EL (cell line): Measurements from ENCODE around the gene ADCY2.
"Not testable (repeated sequence)": the region's sequence is repeated elsewhere in the genome, so short reads cannot be mapped to it uniquely, and the experiment has no call there.

Experiments
- DNase-seq: peaks from one replicate; pipeline ENCODE4 v3.0.0-alpha.2; 2016

ADCY2 gene

GRCh38 chr5:7396713-7397454 lies 946 bp downstream of the ADCY2 start:
- DNase-seq: no peak

- no peak for DNase-seq
Measured at GRCh38 chr5:7397937-7398336, 2.0 kb downstream of the ADCY2 start.

GRCh38 chr5:7398596-7399280 lies 2.8 kb downstream of the ADCY2 start:
- DNase-seq: no peak

- DNase-seq: no peak
Measured at GRCh38 chr5:7405277-7405676, 9.3 kb downstream of the ADCY2 start.

GRCh38 chr5:7410936-7411511 lies 15.1 kb downstream of the ADCY2 start:
- DNase-seq: no peak

GRCh38 chr5:7412409-7412808 lies 16.5 kb downstream of the ADCY2 start:
- no peak for DNase-seq

GRCh38 chr5:7415123-7415522 lies 19.2 kb downstream of the ADCY2 start:
- no peak for DNase-seq

- DNase-seq: no peak
Measured at GRCh38 chr5:7415587-7416535, 19.9 kb downstream of the ADCY2 start.

GRCh38 chr5:7418276-7418675 lies 22.3 kb downstream of the ADCY2 start:
- DNase-seq: no peak

GRCh38 chr5:7419367-7419766 lies 23.4 kb downstream of the ADCY2 start:
- no peak for DNase-seq

GRCh38 chr5:7419846-7420245 lies 23.9 kb downstream of the ADCY2 start:
- no peak for DNase-seq

GRCh38 chr5:7420510-7421280 lies 24.8 kb downstream of the ADCY2 start:
- DNase-seq: no peak

- DNase-seq: no peak
Measured at GRCh38 chr5:7422316-7423106, 26.6 kb downstream of the ADCY2 start.

GRCh38 chr5:7423231-7423630 lies 27.3 kb downstream of the ADCY2 start:
- DNase-seq: not testable (repeated sequence)

- no peak for DNase-seq
Measured at GRCh38 chr5:7425830-7426229, 29.9 kb downstream of the ADCY2 start.

GRCh38 chr5:7426284-7426683 lies 30.3 kb downstream of the ADCY2 start:
- DNase-seq: no peak

GRCh38 chr5:7434914-7435313 lies 39.0 kb downstream of the ADCY2 start:
- no peak for DNase-seq

- DNase-seq: no peak
Measured at GRCh38 chr5:7435503-7435902, 39.6 kb downstream of the ADCY2 start.

- no peak for DNase-seq
Measured at GRCh38 chr5:7436521-7436920, 40.6 kb downstream of the ADCY2 start.

- no peak for DNase-seq
Measured at GRCh38 chr5:7437836-7438235, 41.9 kb downstream of the ADCY2 start.

GRCh38 chr5:7445068-7445467 lies 49.1 kb downstream of the ADCY2 start:
- DNase-seq: no peak
